GM19397 (cell line): Measurements from ENCODE around the gene GRIK2.

Experiments
- ATAC-seq: cut with Tn5 transposase; IDR thresholded peaks from one replicate; pipeline ENCODE4 v1.9.1; 2021; ENCODE audit warnings: mild to moderate bottlenecking, moderate library complexity; ENCODE audit not compliant: unreplicated experiment

GRIK2 gene

DNA sequence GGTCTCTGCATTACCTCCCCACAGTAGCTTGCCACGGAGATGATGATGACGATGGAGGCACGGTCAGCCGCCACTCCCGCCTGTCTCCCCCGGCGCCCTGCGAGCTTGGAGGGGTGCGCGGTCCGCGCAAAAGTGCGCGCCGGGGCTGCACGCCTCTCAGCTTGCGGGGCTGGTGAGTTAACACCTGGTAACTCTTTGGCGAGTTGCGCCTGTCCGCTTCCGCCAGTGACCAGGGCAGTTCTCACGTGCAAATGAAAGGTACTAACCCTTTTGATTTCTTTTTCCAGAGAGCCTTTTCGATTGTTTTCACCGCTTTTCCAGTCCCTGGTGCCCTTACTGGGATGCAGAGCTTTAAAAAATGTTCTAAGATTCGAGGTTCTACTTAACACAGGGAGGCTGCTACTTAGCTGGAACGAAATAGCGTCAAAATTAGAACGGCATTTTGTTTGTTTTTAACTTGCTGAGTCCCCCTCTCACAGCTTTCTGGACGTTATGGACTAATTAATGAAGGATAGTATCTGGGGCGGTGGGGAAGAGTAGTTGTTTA is 6.2 kb downstream of the GRIK2 start:
- no peak for ATAC-seq

DNA sequence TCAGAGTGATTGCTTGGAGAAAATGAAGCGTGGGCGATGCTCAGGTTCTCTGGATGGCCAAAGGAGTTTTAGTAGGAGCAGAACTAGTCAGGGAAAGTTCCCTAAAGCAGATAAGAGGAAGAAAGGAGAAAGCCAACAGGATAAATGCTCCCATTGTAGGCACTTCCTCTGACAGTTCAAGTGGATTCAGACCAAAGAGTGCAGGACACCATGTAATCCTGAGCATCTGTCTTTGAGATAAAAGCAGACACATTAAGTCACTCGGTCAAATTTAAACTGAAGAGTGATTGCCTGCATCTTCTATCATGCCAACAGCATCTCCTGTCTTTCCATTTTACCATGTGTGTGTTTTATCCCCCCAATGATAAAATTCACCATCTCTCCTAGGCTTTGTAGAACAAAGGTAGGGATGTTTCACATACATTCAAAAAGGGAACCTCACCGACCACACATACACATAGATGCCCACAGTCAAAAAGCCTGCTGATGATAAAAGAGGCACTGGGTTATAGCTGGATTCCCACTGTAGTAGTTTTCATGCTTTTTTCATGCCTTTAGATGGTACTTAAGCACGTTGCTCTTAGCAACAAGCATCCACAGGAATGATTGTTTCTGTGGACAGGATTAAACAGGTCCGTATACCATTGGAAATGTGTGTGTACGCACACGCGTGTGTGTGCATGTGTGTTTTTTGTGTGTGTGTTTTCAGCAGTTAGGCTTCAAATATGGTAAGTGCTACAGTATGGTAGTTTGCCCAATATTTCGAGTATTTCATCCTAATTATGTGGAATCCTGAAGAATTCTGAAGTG is 7.0 kb downstream of the GRIK2 start:
- no peak for ATAC-seq

DNA sequence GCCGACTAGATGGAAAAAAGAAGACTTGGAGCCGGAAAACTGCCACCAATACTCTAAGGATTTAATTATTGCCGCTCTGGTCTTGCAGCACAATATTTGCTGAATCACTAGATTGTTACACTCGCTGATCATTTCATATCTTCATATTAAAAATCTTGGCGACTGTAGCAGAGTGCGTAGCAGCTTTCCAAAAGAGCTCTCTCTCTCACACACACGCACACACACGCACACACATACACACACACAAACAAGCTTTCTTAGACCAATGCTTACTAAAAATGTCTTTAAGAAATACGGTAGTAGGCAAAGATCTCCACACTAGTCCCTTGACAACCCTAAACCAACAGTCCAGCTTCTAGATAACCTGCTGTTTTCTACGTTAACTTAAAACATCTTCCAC is 7.7 kb downstream of the GRIK2 start:
- ATAC-seq = no peak

DNA sequence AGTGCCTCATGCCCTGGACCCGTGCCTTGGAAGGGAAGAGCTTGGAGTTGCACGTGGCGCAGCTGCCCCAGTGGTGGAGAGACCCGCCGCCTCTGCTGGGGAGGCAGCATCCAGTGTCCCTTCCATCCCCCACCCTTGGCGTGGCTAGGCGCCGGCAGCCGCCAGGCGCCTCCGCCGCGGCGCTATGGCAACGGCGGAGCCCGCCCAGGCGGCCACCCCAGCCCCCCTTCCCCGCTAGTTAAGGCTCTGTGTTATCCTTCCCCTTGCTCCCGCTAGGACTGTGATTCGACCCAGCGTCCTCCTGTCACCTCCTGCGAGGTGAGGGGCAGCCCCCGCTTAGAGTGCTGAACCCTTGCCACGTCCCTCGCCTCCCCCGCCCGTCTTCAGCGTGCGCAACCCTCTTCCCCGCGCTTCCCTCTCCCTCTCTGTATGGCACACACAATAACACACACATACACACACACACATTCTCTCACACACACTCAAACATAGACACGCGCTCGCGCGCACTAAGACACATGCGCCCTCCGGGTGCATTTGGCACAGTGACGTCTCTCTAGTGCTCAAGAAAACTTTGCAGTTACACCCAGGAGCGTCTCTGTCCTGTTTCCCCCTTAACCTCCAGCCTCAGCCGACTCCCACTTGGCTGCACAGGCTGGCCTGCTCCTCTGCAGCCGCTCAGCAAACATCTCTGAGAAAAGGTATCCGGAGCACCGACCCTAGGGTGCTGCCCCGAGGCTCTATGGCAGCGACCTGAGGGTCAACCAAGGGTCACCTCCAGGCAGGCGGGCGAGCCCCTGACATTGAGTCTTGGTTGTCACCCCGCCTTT is 8.5 kb downstream of the GRIK2 start:
- ATAC-seq = no peak

DNA sequence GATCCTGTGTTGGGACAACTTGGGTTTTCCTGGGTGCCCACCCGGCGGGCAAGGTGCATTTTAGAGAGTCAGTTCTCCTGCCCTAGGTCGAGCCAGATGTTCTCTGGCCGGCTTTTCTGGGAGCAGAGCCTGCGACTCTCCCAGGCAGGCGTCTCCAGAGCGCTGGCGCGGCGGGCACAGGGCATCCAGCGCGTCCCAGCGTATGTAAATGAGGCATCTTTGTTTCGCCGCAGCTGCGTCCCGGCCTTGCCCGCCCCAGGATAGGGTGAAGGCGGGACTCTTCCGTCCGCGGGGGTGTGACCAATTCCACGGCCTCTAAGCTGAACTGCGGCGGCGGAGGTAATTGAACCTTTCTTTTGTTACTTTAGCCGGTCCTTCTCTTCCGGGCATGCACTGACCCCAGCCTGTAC is 9.1 kb downstream of the GRIK2 start:
- ATAC-seq = no peak

DNA sequence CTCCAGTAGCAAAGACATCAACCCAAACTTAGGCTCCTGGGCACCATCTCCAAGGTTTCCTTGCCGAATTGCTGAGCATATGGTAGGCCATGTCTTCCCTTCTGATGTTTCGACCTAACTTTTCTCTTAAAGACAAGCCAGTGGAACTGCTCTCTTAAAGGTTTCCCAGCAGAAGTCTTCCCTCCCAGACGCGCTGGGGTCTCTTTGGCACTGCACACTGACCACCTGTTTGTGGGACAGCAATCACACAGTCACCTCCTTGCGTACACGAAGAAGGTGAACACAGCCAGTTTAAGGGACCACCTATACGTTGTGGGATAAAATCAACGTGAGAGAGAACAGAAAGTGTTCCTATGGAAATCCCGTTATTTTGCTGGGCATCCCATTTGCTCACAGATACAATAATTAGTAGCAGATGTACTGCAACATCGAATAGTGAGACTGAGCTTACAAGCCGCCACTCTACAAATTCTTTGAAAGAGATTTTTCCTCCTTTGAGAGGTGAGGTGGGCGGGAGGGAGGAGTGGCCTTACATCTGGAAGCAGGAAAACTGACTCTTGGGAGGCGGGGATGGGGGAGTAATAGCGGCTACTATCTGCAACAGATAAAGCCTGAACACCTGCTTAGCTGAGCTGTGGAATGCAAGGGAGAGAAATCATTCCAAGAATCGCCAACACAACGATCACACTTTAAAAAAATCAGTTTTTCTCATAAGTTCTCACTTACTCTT is 9.9 kb downstream of the GRIK2 start:
- ATAC-seq = no peak

DNA sequence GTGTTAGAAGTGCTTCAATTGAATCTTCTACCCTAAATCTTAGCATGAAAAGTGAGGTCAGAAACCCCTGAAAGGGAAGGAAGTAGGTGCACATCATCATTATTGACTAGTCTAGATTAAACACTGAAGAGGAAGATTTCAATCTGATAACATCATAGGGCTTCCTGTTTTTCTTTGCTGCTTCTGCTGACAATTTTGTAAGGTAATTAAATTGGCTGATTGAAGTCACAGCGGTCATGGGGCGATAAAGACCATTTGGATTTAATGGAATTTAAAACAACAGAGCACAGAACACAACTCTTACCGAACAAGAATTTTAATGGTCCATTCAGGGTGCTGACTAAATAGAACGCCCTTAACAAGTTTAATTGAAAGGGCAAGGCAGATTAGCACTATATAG is 11.3 kb downstream of the GRIK2 start:
- ATAC-seq = no peak

DNA sequence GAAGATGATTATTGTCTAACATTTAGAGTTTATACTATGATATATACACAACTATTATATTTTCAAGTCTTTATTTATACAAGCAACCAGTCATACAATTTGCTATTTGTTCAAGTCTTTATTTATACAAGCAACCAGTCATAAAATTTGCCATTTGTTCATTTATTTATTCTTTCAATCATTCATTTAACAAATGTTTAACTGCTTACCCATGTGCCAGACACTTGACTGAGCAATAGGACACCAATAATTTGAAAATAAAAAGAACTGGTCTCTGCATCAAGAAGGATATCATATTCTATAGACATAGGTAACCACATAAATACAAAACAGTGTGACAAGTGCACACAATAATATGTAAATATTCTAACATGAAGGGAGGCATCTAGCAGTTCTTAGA is 20.3 kb downstream of the GRIK2 start:
- no peak for ATAC-seq

DNA sequence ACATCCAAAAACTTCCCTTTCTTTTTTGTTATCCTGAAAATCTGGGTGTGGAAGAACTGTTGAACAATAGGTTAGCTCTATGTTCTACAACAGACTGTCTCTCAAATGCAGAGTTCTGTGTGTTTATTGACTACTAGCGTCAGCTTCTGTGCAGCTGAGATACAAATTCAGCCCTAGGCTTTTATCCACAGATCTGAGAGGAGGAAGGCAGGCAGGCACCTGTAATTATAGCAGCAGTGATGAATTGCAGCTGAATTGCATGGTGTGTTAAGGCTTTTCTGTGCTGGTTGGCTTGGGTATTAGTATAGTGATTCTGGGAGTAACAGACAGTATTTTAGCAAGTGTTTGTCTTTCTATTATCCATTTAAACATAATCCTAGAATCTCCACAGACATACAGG is 24.4 kb downstream of the GRIK2 start:
- no peak for ATAC-seq

DNA sequence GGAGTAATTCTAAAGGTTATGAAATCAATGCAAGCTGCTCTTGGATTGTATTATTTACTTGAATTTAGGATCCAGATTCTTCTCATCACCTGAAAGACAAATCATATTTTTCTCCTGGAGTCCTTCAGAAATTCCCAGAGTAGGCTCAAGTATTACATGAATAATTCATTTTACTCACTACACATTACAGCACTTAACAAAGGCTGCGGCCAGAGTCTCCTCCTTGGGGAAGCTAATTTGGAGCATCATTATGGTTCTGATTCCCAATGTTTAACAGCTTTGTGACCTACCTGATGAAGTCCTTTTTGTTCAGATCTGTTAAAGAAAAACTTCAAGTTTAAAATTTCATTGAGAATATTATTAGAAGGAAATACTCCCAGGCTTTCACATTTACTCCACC is 28.7 kb downstream of the GRIK2 start:
- no peak for ATAC-seq

DNA sequence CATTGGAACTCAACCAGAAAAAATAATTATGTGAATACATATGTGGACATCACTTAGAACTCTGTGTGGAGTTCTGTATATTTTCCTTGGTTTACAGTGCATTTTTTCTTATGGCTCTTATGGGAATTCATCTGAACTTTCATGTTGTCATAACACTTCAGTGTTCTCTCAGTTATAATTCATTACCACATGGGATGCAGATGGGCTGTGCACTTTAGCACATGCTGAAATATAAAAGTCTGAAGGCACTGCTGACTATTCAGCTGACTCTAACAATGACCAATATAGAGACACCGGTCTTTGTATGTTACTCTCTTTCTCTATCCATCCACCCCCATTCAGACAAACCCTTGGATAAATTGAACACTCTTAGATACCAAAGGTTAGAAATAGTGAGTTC is 29.3 kb downstream of the GRIK2 start:
- no peak for ATAC-seq

DNA sequence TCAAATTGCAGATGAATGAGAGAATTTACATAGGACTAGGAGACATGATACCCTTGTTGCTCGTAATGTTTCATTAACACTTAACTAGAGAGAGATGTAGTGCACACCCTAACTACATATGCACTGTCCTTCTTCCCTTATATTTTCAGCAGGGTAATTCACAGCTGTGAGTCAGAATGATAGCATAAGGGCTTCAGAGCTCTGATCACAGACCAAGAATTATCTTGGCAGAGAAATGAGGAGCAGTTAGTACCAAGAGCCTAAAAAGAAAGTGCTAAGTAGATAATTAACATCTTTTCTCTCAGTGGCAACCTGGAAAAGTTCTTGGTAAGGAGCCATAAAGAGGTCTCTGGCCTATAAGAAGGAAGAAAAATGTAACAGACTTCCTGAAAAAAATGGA is 35.8 kb downstream of the GRIK2 start:
- ATAC-seq = no peak

DNA sequence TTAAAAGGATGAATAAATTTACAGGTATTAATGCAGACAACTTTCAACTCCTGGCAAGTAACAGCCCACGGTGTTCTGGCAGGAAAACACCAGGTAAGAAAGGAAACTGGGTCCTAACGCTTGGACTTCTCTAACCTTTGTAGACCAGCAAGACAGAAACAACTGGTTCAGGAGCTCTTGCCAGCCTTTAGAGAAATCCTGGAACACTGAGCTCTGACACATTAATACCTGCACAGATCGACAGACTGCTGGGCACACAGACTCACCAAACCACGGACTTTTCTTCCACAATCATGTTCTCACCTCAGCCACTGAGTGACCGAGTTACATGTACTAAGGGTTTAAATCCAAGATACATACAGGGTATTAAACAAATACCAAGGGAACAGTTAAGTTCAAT is 36.3 kb downstream of the GRIK2 start:
- ATAC-seq = no peak

DNA sequence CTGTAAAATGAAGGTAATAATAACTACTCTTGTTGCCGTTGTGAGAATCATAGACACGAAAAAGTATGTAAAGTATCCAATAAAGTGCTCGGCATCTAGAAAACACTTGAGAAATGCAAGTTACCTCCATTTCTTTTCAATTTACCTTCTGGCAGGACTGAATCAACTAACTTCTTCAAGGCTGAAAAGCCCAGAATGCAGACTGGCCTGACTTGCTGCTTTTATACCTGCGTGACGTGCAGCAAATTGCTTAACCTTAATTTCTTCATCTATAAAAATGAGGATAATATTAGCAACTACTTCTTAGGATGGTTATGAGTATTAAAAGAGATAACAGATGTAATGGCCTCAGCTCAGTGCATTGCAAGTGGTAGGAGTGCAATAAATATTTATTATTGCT is 39.6 kb downstream of the GRIK2 start:
- ATAC-seq = no peak

DNA sequence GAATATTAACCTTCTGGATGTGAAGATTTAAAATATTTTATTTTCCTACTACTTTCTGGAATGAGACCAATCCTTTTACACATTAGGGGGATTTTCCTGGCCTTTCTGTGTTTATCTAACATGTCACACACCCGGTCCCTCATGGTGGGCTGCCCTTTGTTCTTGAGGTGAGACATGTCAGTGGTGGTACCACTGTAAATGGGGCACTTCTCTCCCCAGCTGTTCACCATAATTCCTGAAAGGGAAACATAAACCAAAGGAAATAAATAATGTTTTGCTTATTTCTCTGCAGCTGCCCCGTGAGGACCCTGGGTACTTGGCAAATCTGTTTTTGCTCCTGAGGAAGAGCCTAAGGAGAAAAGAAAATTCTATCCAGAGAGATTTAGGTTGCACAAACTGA is 41.1 kb downstream of the GRIK2 start:
- ATAC-seq = no peak

DNA sequence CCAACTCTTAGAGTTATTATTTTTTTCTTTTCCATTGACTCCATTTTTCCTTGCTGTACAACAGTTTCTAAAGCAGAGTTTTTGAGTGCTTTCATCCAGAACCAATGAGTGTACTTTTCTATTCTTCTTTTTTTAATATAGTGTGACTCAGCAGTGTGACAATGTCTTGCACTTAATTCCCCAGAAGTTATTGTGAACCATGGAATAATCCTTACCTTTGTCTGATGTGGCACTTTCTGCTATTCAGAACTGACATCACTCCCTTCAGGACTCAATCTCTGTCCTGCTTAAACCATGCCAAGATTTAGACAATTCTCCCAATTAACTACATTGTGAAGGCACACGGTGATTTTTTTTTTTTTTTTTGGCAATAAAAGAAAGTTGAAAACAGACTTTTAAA is 41.5 kb downstream of the GRIK2 start:
- no peak for ATAC-seq

DNA sequence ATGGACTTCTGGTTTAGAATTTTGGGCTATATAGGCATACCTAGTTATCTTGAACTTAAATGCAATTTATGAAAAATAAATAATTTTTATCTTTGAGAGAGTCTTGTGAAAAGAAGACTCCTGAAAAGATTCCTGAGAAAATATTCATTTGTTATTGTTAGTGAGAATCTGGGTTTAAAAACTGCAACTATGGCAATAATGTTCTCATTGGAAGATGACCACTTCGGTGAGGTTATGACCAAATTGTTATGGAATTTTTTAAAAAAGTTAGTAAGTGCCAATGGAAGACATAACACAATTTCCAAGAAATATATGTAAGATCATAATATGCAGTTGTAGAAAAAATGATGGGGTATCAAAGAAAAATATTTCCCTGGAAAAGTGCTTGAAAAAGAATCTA is 46.3 kb downstream of the GRIK2 start:
- ATAC-seq = no peak

DNA sequence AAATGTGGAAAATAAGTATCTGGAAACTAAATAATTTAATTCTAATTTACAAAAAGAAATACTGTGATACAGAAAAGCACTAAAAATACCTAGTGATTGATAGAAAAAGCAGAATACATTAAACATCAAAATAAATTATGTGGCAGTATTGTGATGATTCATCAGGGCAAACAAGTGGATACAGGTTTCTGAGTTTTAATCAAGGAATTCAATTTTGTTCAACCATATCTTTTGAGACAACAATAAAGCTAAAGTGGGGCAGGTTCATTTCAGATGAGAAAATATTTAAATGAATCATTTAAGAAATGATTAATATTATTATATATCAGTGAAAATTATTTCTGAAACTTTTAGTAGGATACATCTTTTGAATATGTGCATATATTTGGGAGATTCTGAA is 49.8 kb downstream of the GRIK2 start:
- no peak for ATAC-seq

DNA sequence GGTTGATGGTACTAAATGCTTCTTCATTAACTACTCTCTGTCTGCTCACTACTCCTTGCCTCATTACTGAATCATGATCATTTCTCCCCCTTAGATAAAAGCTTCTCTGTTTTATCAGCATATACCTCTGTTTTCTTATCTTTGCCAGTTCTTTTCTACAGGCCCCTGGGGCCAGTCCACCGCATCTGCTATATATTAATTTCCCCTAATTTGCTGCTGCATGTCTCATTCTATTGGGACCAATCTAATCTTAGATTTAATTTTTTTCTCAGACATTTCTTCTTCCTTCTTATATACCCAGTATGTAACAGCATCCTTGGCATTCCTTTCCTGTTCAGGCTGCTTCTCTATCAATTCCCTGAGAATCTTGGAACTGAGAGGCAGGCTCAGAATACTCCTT is 51.2 kb downstream of the GRIK2 start:
- no peak for ATAC-seq

DNA sequence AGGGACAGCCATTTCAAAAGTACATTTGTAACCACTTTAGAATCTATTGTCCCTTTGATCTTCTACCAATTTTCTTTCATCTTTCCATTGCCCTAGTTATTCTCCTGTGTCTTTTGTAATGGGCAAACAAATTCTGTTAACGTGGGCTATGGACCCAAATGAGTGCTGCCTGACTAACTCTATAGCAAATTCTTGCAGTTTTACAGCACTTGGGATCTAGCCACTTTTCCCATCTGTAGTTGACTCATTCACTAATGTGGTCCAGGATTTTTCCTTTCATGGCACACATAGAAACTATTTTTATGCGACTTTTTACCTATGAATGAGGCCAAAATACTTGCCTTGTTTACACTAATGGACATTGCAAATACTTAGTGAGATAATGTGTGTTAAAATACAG is 52.0 kb downstream of the GRIK2 start:
- ATAC-seq = no peak

DNA sequence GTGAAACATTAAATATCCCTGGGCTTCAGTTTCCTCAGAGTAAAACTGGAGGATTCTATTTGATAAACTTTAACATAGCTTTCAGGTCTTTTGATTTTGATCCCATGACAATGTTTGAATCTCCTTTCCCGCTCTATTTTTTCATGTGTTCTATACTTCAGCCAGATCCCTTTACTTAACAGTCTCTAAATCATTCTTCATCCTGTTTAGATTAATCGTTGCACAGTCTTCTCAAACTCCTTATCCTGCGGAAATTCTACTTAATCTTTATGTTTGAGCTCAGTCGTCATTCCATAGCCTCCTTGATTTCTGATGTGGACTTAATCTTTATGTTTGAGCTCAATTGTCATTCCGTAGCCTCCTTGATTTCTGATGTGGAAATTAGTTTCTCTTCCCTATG is 57.4 kb downstream of the GRIK2 start:
- ATAC-seq = no peak
